Nephron progenitor cell (in vitro differentiated cells): ENCODE results near the gene DEDD.
A peak's percentile ranks its signal among the peaks of the same experiment; 100 is the strongest.
"Not testable (repeated sequence)": the region's sequence is repeated elsewhere in the genome, so short reads cannot be mapped to it uniquely, and the experiment has no call there.

Source experiments
- DNase-seq: peaks from one replicate; pipeline ENCODE4 v3.0.0; 2021
- H3K27ac Mint-ChIP-seq: 2 replicates; pipeline ENCODE4 v1.8.0; 2021; ENCODE audit warnings: mild to moderate bottlenecking, moderate library complexity, mixed read lengths
- H3K27me3 Mint-ChIP-seq: 2 replicates; pipeline ENCODE4 v1.8.0; 2021; ENCODE audit warnings: mild to moderate bottlenecking, low read depth, mixed read lengths; ENCODE audit not compliant: poor library complexity
- H3K36me3 Mint-ChIP-seq: 2 replicates; pipeline ENCODE4 v1.8.0; 2021; ENCODE audit warnings: low read depth, mixed read lengths
- H3K4me1 Mint-ChIP-seq: 2 replicates; pipeline ENCODE4 v1.8.0; 2021; ENCODE audit warnings: mixed read lengths
- H3K4me3 Mint-ChIP-seq: 2 replicates; pipeline ENCODE4 v1.8.0; 2021; ENCODE audit warnings: mild to moderate bottlenecking, moderate library complexity, mixed read lengths
- H3K9me3 Mint-ChIP-seq: 2 replicates; pipeline ENCODE4 v1.8.0; 2021; ENCODE audit warnings: mild to moderate bottlenecking, moderate library complexity, mixed read lengths
- CTCF ChIP-seq: fragments of 200-600 bp; sonication (generic); IDR thresholded peaks from 2 replicates; pipeline ENCODE4 v1.5.0; 2021; ENCODE audit warnings: antibody characterized with exemption

The DEDD gene

GRCh38 chr1:161119092-161119903 lies 13.2 kb downstream of the DEDD start:
- Mint-ChIP-seq H3K27me3 (no peaks in the 10 kb centered on the region), H3K27ac (peak overlapping the region; percentile 86), H3K9me3 (no peaks in the 10 kb centered on the region), H3K4me3 (peak overlapping the region; percentile 97), H3K36me3 (peaks cover 37% of the 10 kb centered on the region), H3K4me1 (peaks cover 50% of the 10 kb centered on the region)
- peak; percentile 38 for TF ChIP-seq CTCF
- DNase-seq, result no peak

GRCh38 chr1:161117759-161118581 lies 14.5 kb downstream of the DEDD start, which contains the start of the genes NIT1 and PFDN2:
TSS of gene NIT1 (plus strand) at chr1:161118105. CDS start at chr1:161118177, 72 bp downstream.
TSS of gene PFDN2 (minus strand) at chr1:161118037. CDS start at chr1:161118026, 11 bp downstream.
- DNase-seq, result peak; percentile 91
- H3K9me3 Mint-ChIP-seq, result no peaks in the 10 kb centered on the region
- peak within 1 kb of the TSS; percentile 97 for H3K4me3 Mint-ChIP-seq
- H3K27me3 Mint-ChIP-seq, result no peaks in the 10 kb centered on the region
- peaks cover 24% of the 10 kb centered on the region for H3K36me3 Mint-ChIP-seq
- peaks cover 49% of the 10 kb centered on the region for H3K4me1 Mint-ChIP-seq
- H3K27ac Mint-ChIP-seq, result peak within 1 kb of the TSS; percentile 99
- no peak for TF ChIP-seq CTCF

- not testable (repeated sequence) for DNase-seq, H3K36me3 Mint-ChIP-seq, H3K27me3 Mint-ChIP-seq, H3K27ac Mint-ChIP-seq, H3K9me3 Mint-ChIP-seq
- peaks cover 49% of the 10 kb centered on the region for H3K4me1 Mint-ChIP-seq
- H3K4me3 Mint-ChIP-seq, result peak overlapping the region; percentile 97
Measured at GRCh38 chr1:161115961-161116360, 16.5 kb downstream of the DEDD start.

- DNase-seq, result no peak
- H3K9me3 Mint-ChIP-seq, result no peaks in the 10 kb centered on the region
- no peaks in the 10 kb centered on the region for H3K27me3 Mint-ChIP-seq
- peaks cover 6% of the 10 kb centered on the region for H3K36me3 Mint-ChIP-seq
- H3K27ac Mint-ChIP-seq, result no peak overlapping the region
- peak overlapping the region; percentile 23 for H3K4me3 Mint-ChIP-seq
- no peak for TF ChIP-seq CTCF
- peaks cover 47% of the 10 kb centered on the region for H3K4me1 Mint-ChIP-seq
Measured at GRCh38 chr1:161115132-161115711, 17.2 kb downstream of the DEDD start.

- Mint-ChIP-seq H3K4me3 (no peak overlapping the region), H3K27ac (no peak overlapping the region), H3K9me3 (no peaks in the 10 kb centered on the region), H3K4me1 (peaks cover 40% of the 10 kb centered on the region), H3K36me3 (peaks cover 7% of the 10 kb centered on the region), H3K27me3 (no peaks in the 10 kb centered on the region)
- no peak for TF ChIP-seq CTCF
- DNase-seq, result no peak
Measured at GRCh38 chr1:161114556-161114955, 17.9 kb downstream of the DEDD start.

- no peak overlapping the region for H3K27ac Mint-ChIP-seq
- no peaks in the 10 kb centered on the region for H3K9me3 Mint-ChIP-seq
- no peaks in the 10 kb centered on the region for H3K27me3 Mint-ChIP-seq
- H3K36me3 Mint-ChIP-seq, result peaks cover 14% of the 10 kb centered on the region
- no peak for TF ChIP-seq CTCF
- peaks cover 34% of the 10 kb centered on the region for H3K4me1 Mint-ChIP-seq
- no peak overlapping the region for H3K4me3 Mint-ChIP-seq
- no peak for DNase-seq
Measured at GRCh38 chr1:161113915-161114314, 18.6 kb downstream of the DEDD start.
